Endothelial cell of umbilical vein (primary cell): Measurements from ENCODE around the gene APBA3. TPM values are rescaled to one million over a fixed set of nuclear protein-coding genes. Genes with fewer than 3 reads are reported as not detected.

Experiments
- BruUV-seq: library from RNA; stranded (reverse); fragments of 400-500 nt; replicated peaks from 2 replicates; lab custom pipeline; 2021; lab: Mats Ljungman, UMichigan
- CTCF ChIA-PET: fragments of 300-600, 350-600 bp; sonication (Branson Sonifier 250); formaldehyde crosslinking; loops from one replicate; lab custom pipeline; 2021; ENCODE audit warnings: antibody characterized with exemption, inconsistent platforms; lab: Charles Lee
- POLR2A ChIA-PET: fragments of 300-600, 350-600 bp; sonication (Branson Sonifier 250); formaldehyde crosslinking; loops from one replicate; lab custom pipeline; 2021; ENCODE audit warnings: antibody characterized with exemption, inconsistent platforms; lab: Charles Lee
- DNase-seq: peaks from one replicate; pipeline ENCODE4 v3.0.0-alpha.2; 2011; ENCODE audit warnings: low read depth, low spot score
- FAIRE-seq: peaks from 2 replicates; lab custom pipeline; 2011; peaks lifted over from hg19 to GRCh38; lab: Jason Lieb, UNC
- H2AFZ ChIP-seq: 2 replicates; pipeline ENCODE4 v1.6.0; 2012; ENCODE audit warnings: low read depth, low read length, control low read depth, inconsistent platforms
- H3K27ac ChIP-seq: 2 replicates; pipeline ENCODE4 v1.5.1; 2011; ENCODE audit warnings: low read depth, mild to moderate bottlenecking, control low read depth, low read length, moderate library complexity; ENCODE audit not compliant: insufficient read depth
- H3K27me3 ChIP-seq, 2 experiments: 2 replicates each; pipeline versions ENCODE4 v1.6.0 to v1.6.1; 2011; ENCODE audit warnings: low read length in 2 of 2, mixed read lengths in 1 of 2; ENCODE audit not compliant: control insufficient read depth in 2 of 2, insufficient read depth in 2 of 2
- H3K36me3 ChIP-seq, 2 experiments: 2 replicates in 1 of 2; 3 replicates in 1 of 2; pipeline ENCODE4 v1.5.1; 2011; ENCODE audit warnings: low read length in 2 of 2, mild to moderate bottlenecking in 1 of 2, moderate library complexity in 1 of 2; ENCODE audit not compliant: control insufficient read depth in 2 of 2, insufficient read depth in 2 of 2; ENCODE audit errors: extremely low read depth in 1 of 2
- H3K4me1 ChIP-seq: 3 replicates; pipeline ENCODE4 v1.5.1; 2011; ENCODE audit warnings: mild to moderate bottlenecking, low read length; ENCODE audit not compliant: control insufficient read depth, insufficient read depth; ENCODE audit errors: extremely low read depth
- H3K4me2 ChIP-seq: 2 replicates; pipeline ENCODE4 v1.6.1; 2011; ENCODE audit warnings: low read length, control low read depth, mixed read lengths; ENCODE audit not compliant: insufficient read depth
- H3K4me3 ChIP-seq, 3 experiments: fragments of 200-600 bp in 1 of 3; sonication (generic), shearing (Covaris generic) in 1 of 3; replicated peaks in 1 of 3; 2 replicates each; pipeline ENCODE4 v1.5.1; 2011 to 2016; ENCODE audit warnings: control low read depth in 3 of 3, low read length in 3 of 3, mild to moderate bottlenecking in 2 of 3, inconsistent platforms in 1 of 3, low read depth in 1 of 3, moderate library complexity in 1 of 3; ENCODE audit not compliant: insufficient read depth in 1 of 3
- H3K79me2 ChIP-seq: 2 replicates; pipeline ENCODE4 v1.6.0; 2012; ENCODE audit warnings: low read length, inconsistent platforms; ENCODE audit not compliant: control insufficient read depth, insufficient read depth
- H3K9ac ChIP-seq: replicated peaks from 2 replicates; pipeline ENCODE3; 2011; ENCODE audit warnings: low read length, control low read depth; ENCODE audit not compliant: insufficient read depth; ENCODE audit errors: extremely low read depth
- H3K9me1 ChIP-seq: replicated peaks from 3 replicates; pipeline ENCODE4 v1.6.0; 2011; ENCODE audit warnings: mild to moderate bottlenecking, low read length; ENCODE audit not compliant: control insufficient read depth, insufficient read depth; ENCODE audit errors: extremely low read depth
- H3K9me3 ChIP-seq: replicated peaks from 2 replicates; pipeline ENCODE4 v1.5.1; 2012; ENCODE audit warnings: low read length, inconsistent platforms; ENCODE audit not compliant: control insufficient read depth, insufficient read depth
- H4K20me1 ChIP-seq: replicated peaks from 2 replicates; pipeline ENCODE3; 2011; ENCODE audit warnings: mild to moderate bottlenecking, low read length; ENCODE audit not compliant: control insufficient read depth, insufficient read depth; ENCODE audit errors: extremely low read depth
- CTCF ChIP-seq, 2 donors: IDR thresholded peaks; 1 replicate in 1 of 2; 2 replicates in 1 of 2; pipeline ENCODE4 v1.5.1; 2011; ENCODE audit warnings: low read length in 2 of 2, mild to moderate bottlenecking in 2 of 2, moderate library complexity in 2 of 2, control low read depth in 1 of 2, inconsistent platforms in 1 of 2, low read depth in 1 of 2; ENCODE audit not compliant: insufficient read depth in 1 of 2; ENCODE audit errors: extremely low read depth in 1 of 2
- EZH2 ChIP-seq: IDR thresholded peaks from 2 replicates; pipeline ENCODE4 v1.6.1; 2012; ENCODE audit warnings: borderline replicate concordance, low read depth, mild to moderate bottlenecking, moderate library complexity, low read length, inconsistent platforms; ENCODE audit not compliant: severe bottlenecking
- FOS ChIP-seq: IDR thresholded peaks from 2 replicates; pipeline ENCODE4 v1.6.1; 2011; ENCODE audit warnings: mild to moderate bottlenecking, low read length, moderate library complexity, borderline replicate concordance; ENCODE audit not compliant: insufficient read depth
- GATA2 ChIP-seq: IDR thresholded peaks from 2 replicates; pipeline ENCODE4 v1.7.0; 2011; ENCODE audit warnings: low read depth, mild to moderate bottlenecking, moderate library complexity, mixed read lengths, low read length; ENCODE audit not compliant: insufficient read length, insufficient read depth
- JUN ChIP-seq: IDR thresholded peaks from 2 replicates; pipeline ENCODE4 v1.6.1; 2011; ENCODE audit warnings: borderline replicate concordance, low read depth; ENCODE audit not compliant: insufficient read length, insufficient read depth
- MYC ChIP-seq: IDR thresholded peaks from one replicate; pipeline ENCODE4 v1.6.1; 2011; ENCODE audit warnings: mild to moderate bottlenecking, low read depth, low read length
- POLR2A ChIP-seq: IDR thresholded peaks from 2 replicates; pipeline ENCODE4 v1.6.1; 2012; ENCODE audit warnings: low read depth, mild to moderate bottlenecking, control low read depth, low read length
- POLR2AphosphoS5 ChIP-seq: IDR thresholded peaks from 2 replicates; pipeline ENCODE4 v1.6.1; 2012; ENCODE audit warnings: low read depth, mild to moderate bottlenecking, control low read depth, low read length, moderate library complexity; ENCODE audit not compliant: insufficient read depth
- dilution Hi-C: fragments of 300-500 bp; cut with MboI; formaldehyde crosslinking; loops from one replicate; pipeline ENCODE4 v1.15.0; 2019; ENCODE audit warnings: low sequenced_read_pairs; ENCODE audit not compliant: extremely low pct_ligation_motif_present
- intact Hi-C: fragments of 100-400 bp; cut with micrococcal nuclease; formaldehyde crosslinking; loops from one replicate; pipeline ENCODE4 v1.10.0; 2022
- polyA plus RNA-seq, 4 experiments: library from polyadenylated mRNA; depleted of rRNA in 3 of 4; stranded (reverse) in 3 of 4; unstranded in 1 of 4; fragments of >200 nt; gene quantifications; 2 replicates each; pipeline versions ENCODE4 v1.2.1 to v1.2.3, GENCODE V29; 2011 to 2012; ENCODE audit warnings: missing spikeins in 1 of 4
- total RNA-seq: library from RNA; stranded (reverse); gene quantifications from 2 replicates; pipeline ENCODE4 v1.2.3, GENCODE V29; 2021
- TF ChIP-seq, protein P1 (sequence below): IDR thresholded peaks from 2 replicates; pipeline ENCODE4 v1.6.1; 2011; ENCODE audit not compliant: insufficient read depth, insufficient read length

Gene APBA3
- total and polyA plus RNA-seq, 2 donors (not counting 3 experiments of a cell fraction or from before 2014, with no cell fraction given) = 23.4 to 25.1 TPM

GRCh38 chr19:3725640-3726310 lies 35.7 kb downstream of the APBA3 start:
- no peak overlapping the region for H3K4me3 ChIP-seq
- BruUV-seq = no TSS peak
- no peaks in the 10 kb centered on the region for H3K79me2 ChIP-seq
- no peak overlapping the region for H3K27ac ChIP-seq
- no peaks in the 10 kb centered on the region for H3K36me3 ChIP-seq
- ChIA-PET CTCF (no interaction called here), POLR2A (no interaction called here)
- no peaks in the 10 kb centered on the region for H3K9me3 ChIP-seq
- no peaks in the 10 kb centered on the region for H3K9me1 ChIP-seq
- H3K9ac ChIP-seq = no peak overlapping the region
- DNase-seq (no peak), FAIRE-seq (no peak)
- peaks cover 20 to 24% of the 10 kb centered on the region in 2 experiments for H3K27me3 ChIP-seq
- dilution Hi-C loops (no loop called here), intact Hi-C loops (no loop called here)
- H4K20me1 ChIP-seq = no peaks in the 10 kb centered on the region
- no peaks in the 10 kb centered on the region for H3K4me1 ChIP-seq
- H3K4me2 ChIP-seq = no peak overlapping the region
- H2AFZ ChIP-seq = no peak overlapping the region
- TF ChIP-seq GATA2 (no peak), EZH2 (no peak), POLR2AphosphoS5 (no peak), CTCF (IDR thresholded peaks at IDR 0.05; ENCODE audit: extremely low read depth in 1 of 2, insufficient read depth in 1 of 2, low read depth in 1 of 2, low read length in 2 of 2) (no peak), POLR2A (no peak), JUN (no peak), FOS (no peak), MYC (no peak)
- TF ChIP-seq, protein P1, sequence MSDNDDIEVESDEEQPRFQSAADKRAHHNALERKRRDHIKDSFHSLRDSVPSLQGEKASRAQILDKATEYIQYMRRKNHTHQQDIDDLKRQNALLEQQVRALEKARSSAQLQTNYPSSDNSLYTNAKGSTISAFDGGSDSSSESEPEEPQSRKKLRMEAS = no peak
